CD4-positive, alpha-beta T cell treated with Interleukin-12 subunit alpha and Interleukin-12 subunit beta, for 1 hour (primary cell): ENCODE measurements around the gene SCNN1A.

Source experiments
- DNase-seq: peaks from one replicate; pipeline ENCODE4 v3.0.0-alpha.2; 2020

Gene SCNN1A

DNA sequence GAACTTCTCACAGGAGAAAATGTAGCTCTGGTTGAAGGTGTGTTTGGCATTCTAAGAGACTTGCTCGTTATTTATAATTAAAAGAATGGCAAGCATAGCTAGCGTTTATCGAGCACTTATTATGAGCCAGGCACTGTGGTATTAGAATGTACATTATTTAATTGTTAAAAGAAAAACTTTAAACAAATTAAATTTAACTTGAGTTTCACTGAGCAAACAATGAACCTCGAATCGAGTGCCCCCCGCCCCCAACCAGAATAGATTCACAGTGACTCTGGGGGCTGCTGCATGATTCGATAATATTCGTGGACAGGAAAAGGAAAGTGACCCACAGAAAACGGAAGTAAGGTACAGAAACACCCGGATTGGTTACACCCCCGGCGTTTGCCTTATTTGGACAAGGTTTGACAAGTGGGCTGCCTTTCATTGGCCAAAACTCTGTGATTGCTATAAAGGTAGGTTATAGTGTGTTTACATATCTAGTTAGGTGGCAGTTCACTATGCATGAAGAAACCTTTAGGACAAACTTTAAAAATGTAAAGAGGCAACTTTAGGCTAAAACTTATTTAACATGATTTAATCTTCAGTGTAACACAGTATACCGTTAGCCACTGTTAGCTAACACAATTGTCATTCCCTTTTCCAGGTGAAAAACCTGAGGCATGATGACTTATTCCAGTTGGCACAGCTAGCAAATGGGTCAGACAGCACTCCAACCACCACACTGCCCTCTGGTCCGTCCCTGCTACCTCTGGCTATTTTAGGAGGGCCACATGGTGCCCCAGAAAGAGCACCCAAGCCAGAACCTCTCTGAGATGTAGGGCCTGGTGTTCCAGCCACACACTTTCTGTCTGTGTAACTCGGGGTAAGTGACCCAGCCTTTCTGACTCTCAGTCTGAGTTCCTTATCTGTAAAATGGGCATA lies 7.1 kb downstream of the SCNN1A start:
- DNase-seq: peak; percentile 19

DNA sequence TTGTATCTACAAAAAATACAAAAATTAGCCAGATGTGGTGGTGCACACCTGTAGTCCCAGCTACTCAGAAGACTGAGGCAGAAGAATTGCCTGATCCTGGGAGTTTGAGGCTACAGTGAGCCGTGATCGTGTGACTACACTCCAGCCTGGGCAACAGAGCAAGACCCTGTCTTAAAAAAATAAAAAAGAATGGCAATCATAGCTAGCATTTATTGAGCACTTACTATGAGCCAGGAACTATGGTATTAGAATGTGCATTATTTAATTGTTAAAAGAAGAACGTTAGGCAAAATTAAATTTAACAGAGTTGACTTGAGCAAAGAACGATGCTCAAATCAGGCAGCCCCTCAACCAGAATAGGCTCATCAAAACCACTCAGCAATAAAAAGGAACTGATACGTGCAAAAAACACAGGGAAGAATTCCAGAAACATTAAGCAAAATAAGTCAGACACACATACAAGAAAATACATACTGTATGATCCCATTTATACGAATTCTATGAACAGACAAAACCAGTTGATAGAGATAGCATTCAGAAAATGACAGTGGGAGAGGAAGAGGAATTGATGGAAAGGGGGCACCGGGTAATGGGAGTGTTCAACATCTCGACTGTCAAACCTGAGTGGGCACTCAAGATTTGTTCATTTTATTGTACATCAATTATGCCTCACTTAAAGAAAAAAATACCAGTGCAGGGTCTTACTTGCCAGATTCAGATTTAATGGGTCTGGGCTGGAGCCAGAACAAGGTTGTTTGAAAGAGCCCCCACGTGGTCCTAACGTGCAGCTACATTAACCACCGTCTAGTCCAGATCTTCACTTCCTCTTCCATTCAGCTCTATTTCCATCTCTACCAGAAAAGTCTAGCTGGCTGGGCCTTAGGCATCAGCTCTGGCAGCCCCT lies 8.0 kb downstream of the SCNN1A start:
- peak; percentile 68 for DNase-seq

DNA sequence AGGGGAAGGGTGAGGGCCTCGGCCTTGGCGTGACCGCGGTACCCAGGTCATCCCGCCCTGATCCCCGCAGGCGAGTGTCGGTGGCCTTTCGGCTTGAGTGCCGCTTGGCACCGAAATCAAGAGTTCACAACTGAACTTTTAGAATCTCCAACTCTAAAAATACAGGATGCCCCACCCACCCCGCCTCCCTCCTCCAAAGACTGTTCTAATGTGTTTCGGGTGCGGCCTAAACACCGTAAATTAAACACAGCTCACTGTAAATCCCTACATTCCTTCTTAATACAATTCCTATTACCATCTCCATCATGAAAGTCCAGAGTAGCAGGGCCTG lies 11.4 kb downstream of the SCNN1A start:
- DNase-seq: no peak

DNA sequence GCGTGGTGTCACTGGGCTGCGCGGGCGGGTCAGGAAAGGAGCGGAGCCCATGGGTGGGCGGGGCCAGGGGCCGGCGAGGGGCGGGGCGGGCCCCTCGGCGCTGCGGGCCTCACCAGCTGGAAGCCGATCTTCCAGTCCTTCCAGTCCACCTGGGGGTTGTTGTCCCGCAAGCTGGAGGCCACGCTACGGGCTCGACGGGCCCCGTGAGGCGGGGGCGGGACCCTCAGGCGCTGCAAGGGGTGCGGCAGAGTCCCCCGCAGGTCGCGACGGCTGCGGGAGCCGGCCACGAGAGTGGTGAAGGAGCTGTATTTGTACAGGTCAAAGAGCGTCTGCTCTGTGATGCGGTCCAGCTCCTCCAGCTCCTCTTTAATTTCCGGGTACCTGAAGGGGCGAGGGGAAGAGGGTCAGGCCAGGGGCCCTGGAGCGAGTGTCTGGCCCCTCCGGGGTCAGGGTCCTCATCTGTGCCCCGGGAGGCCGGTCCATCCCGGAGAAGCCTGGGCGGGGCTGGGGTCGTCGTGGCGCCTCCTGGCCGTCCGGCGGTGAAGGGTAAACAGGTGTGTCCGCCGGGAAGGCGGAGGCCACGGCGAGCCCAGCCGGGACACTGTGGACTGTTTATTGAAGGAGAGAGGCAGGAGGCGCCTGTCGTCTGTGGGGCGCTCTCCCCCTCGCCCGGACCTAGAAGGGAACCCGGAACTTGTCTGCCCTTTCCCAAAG lies 11.9 kb downstream of the SCNN1A start:
- DNase-seq: peak; percentile 74

DNA sequence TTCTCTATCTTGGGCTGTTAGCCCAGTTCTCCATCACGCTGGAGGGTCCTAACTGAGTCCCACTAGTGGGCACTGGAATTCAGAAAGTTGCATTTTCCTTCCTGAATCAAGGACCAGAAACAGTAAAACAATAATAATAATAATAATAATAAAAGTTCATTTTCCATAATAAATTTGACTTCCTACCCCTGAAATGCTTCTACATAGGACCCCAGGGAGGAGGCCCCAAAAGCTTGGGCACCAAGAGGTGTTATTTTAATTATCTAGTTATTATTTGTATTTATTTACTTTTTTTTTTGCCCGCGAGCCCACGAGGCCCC lies 12.4 kb downstream of the SCNN1A start:
- DNase-seq: no peak

DNA sequence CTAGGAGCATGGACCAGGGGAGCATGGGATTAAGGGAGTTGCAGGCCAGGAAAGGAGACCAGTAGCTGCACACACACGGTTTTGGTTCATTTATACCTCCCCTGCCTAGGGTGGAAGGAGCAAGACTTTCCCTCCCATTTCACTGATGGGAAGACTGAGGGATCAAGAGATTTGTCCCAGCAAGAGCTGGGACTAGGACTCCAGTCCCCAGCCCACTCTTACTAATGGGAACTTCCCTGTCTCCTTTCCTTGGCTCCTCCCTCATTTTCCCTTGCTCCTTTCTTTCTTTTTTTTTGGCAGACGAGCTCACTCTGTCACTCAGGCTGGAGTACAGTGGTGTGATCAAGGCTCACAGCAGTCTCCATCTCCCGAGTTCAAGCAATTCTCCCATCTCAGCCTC lies 13.0 kb downstream of the SCNN1A start:
- DNase-seq: no peak

DNA sequence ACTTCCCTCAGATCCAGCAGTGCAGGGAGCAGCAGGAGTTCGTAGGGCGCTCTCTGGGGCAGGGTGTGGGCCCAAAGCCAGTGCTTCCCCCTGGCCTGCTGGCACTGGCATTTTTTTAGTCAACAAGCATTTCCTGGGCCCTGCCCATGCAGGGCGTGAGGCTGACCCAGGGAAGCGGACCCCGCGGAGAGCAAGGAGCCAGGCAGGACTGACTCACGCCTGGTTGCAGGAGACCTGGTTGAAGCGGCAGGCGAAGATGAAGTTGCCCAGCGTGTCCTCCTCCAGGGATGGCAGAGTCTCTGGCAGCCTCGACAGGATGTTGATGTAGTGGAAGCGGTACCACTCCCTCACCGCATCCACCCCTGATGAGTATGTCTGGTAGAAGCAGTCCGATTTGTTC lies 13.5 kb downstream of the SCNN1A start:
- DNase-seq: peak; percentile 20

DNA sequence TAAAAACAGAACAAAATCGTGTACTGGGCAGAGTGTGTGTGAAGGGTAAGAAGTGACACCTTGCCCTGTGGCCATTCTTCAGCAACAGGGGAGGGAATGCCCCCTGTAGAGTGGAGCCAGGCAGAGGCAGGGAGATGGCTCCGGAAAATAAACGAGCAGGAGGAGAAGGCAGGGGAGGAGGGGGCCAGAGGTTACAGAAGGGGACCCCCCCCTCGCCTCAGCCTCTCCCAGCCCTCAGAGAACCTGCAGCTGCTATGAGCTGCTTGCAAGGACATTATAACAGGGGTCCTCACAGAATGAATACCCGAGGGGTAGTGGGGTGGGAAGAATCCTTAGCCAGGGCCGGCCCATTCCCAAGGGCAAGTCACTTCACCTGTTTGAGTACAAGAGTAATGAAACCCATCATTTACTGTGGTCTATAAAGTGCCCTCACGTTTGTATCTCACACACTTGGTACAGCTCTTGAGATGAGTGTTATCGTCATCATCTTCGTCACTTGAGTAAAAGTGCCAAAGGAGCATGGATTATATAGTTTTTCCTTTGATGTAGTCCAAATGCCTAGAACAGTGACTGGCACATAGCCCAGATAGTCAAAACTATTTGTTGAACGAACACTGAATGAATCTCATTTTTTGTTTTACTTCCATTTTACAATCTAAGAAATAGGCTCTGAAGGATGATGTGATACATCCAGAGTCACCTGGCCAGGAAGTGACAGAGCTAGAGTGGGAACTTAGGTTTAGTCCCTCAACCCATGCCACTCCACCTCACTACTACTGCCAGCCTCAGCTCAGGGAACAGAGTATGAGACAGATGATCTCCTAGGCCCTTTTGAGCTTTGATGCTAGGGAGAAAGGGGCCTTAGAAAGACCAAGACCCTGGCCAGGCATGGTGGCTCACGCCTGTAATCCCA lies 14.5 kb downstream of the SCNN1A start:
- no peak for DNase-seq

DNA sequence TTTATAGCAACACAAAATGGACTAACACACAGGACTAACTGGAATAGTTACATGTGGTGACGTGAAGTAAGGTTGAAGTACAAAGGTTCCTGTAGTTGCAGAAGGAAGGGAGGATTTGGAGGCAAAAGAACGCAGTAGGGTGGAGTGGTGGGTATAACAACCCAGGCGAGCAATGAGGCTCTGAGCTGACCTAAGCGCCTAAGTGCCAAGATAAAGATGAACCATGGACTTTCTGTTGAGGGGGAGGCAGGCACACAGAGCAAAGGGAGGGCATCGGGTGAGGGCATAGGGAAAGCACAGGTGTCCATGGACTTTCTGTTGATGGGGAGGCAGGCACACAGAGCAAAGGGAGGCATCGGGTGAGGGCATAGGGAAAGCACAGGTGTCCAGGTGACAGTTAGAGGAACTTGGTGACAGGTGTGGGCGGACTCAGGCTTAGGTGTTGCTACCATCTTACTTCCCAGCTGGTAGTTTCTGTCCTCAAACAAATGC lies 15.2 kb downstream of the SCNN1A start:
- DNase-seq: no peak

DNA sequence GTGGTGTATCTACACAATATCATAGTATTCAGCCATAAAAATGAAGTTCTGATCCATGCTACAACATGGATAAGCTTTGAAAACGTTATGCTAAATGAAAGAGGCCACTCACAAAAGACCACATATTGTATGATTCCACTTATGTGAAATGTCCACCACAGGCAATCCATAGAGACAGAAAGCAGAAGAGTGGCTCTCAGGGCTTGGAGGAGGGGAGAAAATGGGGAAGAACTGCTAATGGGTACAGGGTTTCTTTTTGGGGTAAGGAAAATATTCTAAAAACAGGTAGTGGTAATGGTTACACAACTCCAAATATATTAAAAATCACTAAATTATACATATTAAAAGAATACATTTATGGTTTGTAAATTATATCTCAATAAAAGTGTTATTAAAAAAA lies 16.5 kb downstream of the SCNN1A start:
- no peak for DNase-seq

DNA sequence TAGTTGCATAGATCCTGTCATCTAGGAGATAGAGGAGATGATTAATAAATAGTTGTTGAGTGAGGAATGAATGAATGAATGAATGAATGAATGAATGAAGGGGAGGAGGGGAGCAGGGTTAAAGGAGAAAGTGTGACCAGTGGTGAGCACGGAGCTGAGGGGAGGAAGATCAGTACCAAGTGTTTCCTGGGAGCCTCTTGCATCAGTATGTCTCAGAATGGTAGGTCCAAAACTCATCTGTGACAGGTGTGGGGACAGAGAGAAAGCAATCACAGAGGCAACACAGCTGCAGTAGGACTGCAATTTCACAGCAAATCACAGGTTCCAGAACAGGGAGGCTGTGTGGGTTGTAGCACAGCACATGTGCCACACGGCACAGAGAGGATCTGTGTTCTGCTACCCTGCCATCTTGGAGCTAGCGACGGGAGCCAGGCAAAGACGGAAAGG lies 19.0 kb downstream of the SCNN1A start:
- DNase-seq: no peak

DNA sequence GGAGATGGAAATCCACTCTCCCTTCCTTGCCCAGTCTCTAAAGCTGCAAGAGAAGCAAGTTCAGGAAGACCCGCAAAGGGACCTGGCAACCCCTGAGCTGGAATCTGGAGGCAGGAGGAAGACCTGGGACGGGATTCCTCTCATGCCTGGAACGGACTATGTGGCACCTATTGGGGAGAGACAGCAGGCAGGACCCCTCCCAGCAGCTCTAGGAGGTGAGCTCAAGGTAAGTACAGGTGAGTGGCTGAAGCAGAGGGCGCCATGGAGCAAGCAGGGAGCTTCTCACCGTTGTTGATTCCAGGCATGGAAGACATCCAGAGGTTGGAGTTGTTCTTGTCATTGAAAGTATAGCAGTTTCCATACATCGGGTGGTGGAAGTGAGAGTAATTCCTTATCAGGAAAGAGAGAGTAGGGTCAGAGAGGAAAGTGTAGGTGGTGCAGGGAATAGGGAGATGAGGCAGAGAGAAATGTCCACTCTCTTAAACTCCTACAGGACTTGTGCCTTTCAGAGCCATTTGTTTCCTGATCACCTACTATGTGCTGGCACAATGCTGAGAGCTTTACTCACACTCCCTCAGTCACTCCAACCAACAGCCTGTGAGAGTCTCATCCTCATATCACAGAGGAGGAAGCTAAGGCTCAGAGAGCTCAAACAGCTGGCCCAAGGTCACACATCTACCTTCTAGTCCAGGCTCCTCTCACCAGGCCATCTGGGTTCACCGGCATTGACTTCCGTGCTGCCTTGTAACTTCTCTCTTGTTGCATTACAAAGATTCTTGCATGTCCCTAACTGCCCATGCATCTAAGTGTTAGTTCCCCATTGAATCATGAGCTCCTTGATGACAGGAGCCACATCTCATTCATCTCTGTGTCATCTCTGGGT lies 19.6 kb downstream of the SCNN1A start:
- DNase-seq: no peak

DNA sequence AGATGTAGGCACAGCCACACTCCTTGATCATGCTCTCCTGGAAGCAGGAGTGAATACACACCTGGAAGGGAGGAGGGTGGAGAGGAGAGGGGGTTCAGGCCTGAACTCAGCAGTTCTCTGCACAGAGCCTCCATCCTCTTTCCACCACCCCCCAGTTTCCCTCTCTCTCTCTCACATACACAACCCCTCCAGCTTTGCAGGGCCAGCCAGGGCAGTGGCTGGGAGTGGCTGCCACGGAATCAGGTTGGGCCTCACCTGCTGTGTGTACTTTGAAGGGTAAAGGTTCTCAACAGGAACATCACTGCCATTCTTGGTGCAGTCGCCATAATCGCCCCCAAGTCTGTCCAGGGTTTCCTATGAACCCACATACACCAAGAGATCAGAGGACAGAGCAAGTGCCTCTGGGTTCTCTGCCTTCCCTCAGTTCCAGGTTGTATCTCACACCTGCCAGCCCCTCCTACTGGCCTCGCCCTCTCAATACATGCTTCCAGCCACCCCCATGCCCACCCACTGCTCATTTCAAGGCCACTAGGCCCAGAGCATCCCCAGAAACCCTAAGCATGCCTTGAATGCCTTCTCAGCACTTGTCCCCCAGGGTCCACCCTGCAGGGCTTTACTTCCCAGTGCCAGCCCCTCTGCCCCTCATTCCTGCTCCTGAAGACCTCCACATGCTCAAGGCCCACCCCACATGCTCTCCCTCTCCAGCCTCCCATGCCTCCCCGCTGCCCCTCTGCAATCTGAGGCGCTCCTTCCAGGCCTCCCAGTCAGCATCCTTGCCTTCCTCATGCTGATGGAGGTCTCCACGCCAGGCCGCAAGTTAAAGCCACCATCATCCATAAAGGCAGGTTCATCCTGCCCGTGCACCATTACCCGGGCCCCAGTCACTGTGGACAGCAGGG lies 20.6 kb downstream of the SCNN1A start:
- DNase-seq: no peak

DNA sequence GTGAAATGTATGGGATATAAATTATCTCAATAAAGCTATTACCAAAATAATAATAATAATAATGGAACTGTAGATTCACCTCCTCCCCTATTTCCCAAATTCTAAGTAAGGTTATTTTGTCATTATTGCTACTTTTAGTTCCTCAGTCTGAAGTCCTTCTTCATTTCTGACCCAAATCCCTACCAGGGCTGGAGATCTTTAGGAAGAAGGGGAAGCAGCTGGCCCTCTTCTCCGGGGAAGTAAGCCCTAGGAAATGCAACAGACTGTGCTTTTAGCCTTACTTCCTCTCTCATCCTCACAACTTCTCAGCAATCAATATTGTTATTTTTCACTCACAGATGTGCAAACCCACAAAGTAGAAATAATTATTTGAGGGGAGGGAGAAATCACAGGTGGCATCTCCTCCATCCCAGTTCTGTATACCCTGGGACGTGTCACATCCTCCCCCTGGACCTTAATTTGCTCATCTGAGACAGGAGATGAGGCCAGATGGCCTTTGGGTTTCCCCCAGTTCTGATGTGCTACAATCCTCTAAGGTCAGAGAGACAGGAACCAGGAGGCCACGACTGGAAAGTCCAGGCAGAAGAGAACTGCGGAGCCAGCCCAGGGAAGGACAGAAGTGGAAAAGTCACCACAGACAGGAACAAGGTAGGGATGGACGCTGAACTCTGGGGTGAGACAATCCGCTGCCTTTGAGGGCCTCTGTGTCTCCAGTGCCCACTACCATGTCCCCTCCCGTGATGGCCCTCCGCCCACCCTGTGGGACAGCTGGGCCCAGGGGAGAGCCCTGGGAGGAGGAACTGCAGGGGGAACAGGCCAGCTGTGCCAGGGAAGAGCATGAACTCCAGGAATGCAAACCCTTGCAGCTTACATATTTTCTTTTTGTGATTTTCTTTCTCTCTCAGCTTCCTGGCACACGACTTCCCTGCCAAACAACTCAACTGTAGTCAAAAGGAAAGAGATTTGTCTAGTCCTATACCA lies 22.9 kb downstream of the SCNN1A start:
- no peak for DNase-seq

DNA sequence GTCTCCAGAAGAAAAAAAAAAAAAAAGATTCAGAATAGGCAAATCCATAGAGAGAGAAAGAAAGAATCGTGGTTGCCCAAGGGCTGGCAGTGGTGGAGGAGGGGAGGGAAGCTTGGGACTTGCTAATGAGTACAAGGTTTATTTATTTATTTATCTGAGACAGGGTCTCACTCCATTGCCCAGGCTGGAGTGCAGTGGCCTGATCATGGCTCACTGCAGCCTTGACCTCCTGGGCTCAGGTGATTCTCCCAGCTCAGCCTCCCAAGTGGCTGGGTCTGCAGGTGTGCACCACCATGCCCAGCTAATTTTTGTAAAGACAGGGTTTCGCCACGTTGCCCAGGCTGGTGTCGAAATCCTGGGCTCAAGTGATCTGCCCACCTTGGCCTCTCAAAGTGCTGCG lies 23.7 kb downstream of the SCNN1A start:
- no peak for DNase-seq

DNA sequence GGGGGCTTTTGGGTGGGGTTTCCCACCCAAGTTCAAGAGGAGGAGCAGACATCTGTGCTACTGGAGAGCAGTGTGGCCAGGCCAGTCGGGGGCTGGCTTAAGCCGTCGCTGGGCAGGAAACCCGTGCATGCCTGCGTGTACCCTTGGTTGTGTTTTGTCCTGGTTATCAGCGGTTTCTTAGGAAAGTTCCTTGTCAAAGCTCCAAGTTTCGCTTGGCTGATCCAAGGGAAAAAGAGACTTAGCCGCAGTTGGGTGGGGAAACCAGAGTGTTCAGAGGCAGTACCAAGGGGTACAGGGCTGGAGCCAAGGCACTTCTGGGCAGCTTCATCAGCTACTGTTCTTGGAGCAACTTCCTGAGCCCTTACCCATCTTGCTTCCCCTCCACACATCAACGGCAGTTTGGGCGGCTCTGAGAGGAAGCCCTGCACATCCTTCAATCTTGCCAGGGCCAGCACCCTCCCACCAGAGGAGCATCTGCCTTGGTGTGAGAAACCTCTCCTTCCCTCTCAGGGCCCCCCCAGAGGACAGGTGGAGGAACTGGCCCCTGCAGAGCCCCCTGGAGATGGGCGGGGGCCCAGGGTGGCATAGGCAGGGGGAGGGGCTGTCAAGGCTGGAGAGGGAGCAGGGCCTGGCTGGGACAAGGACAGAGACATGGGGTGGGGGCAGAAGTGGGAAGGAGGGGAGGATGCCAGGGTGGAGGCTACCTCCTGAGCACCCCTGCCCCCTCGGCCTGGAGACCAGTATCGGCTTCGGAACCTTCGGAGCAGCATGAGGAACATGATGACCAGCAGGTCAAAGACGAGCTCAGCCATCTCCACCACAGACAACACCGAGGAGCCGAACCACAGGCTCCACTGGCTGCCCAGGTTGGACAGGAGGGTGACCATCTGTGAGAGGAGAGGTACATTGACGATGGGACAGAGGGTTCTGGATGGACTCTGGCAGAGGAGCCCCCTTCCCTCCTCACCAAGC lies 27.7 kb downstream of the SCNN1A start:
- DNase-seq: no peak

DNA sequence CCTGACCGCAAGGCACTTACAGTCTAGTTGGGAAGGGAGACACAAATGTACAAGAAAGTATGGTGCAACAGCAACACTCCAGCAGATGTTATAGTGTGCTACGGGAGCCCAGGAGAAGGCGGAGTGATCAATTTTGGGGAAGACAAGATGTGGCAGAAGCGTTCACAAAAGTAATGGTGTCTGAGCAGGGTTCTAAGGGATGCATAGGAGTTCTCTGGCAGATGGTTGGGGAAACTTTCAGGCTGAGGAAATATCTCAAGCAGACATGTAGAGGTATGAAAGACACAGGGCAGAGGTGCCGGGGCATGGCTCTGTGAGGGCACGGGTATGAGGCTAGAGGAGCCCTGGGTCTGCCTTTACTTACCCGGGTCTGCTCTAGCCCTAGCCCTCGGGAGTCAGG lies 28.4 kb downstream of the SCNN1A start:
- no peak for DNase-seq
